HG03520 (cell line): ENCODE data around the gene ARHGAP32.
"Not testable (repeated sequence)": the region's sequence is repeated elsewhere in the genome, so short reads cannot be mapped to it uniquely, and the experiment has no call there.

Experiments
- ATAC-seq: cut with Tn5 transposase; IDR thresholded peaks from one replicate; pipeline ENCODE4 v1.9.1; 2021; ENCODE audit warnings: mild to moderate bottlenecking, moderate library complexity; ENCODE audit not compliant: unreplicated experiment

The ARHGAP32 gene

GRCh38 chr11:129204150-129204838 is 12.2 kb upstream of the ARHGAP32 start:
- ATAC-seq: no peak

DNA sequence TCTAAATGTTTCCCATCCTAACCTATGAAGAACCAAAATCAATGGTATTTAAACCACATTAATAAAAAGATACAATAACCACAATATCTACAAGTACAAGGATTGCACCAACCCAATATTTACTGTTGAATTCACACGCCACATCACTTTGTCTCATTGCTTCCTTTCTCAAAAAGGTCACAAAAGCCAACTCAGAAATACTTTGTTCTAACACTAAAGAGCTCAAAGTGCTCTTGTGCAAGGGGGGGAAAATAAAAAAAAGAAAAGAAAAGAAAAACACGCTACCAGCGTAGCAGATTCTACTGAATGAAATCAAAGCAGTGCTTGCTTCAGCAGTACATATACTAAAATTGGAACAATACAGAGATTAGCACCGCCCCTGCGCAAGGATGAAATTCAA is 10.5 kb upstream of the ARHGAP32 start:
- no peak for ATAC-seq

DNA sequence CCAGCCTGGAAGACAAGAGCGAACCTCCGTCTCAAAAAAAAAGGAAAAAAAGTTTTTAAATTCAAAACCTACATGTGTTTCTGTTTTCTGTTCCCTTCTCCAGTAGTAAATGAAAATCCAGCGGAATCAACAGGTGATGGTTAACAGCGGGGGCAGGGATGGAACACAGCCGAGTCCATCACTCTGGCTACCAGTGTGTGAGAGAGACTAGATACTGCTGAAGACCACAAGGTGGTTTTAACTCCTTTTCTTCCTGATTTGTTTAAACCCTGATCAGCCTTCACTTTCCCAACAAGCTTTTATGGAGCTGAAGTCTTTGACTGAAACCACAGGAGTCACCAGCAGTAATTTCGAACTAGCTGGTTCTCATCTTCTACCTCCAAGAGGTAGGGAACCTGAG is 3.6 kb upstream of the ARHGAP32 start:
- ATAC-seq: no peak

- ATAC-seq: no peak
These were observed 476 bp downstream of the ARHGAP32 start for GRCh38 chr11:129191649-129192048.

DNA sequence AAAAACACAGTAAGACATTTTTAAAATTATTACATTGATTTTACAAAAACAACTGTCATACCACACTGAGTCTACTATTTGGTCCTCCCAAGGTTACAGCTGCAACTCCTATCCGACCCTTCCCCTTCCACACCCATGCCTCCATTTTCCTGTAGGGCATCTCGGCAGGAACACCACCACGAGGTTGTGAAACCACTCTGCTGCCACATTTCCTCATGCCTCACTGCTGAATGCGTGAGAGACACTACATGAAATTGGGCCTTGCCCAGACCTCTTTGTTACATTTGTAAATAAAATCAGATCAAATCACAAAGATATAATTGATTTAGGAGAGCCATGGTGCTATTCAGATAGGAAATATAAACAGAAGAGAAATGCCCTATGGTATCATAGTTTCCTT is 2.0 kb downstream of the ARHGAP32 start:
- no peak for ATAC-seq

GRCh38 chr11:129189646-129190045 is 2.5 kb downstream of the ARHGAP32 start:
- ATAC-seq: no peak

- ATAC-seq: not testable (repeated sequence)
These were observed 7.0 kb downstream of the ARHGAP32 start for GRCh38 chr11:129185082-129185481.

DNA sequence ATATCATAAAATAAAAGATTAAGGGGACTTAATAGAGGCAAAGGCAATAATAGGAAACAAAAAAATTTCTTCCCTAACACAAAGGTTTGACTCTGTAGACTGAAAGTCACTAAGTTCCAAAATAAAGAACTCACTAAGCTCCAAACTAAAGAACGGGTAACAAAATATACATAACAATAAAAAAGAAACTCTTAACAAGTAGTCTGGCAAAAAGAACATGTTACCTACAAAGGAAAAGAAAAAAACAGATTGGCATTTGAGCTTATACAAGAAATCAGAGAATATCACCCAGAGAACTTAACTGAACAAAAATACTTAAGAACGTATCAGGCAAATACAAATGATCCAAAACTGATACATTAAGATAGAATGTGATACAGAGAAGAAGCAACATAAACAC is 7.5 kb downstream of the ARHGAP32 start:
- no peak for ATAC-seq

- no peak for ATAC-seq
These were observed 24.8 kb downstream of the ARHGAP32 start for GRCh38 chr11:129167315-129167714.

GRCh38 chr11:129163714-129164164 is 28.4 kb downstream of the ARHGAP32 start:
- no peak for ATAC-seq

DNA sequence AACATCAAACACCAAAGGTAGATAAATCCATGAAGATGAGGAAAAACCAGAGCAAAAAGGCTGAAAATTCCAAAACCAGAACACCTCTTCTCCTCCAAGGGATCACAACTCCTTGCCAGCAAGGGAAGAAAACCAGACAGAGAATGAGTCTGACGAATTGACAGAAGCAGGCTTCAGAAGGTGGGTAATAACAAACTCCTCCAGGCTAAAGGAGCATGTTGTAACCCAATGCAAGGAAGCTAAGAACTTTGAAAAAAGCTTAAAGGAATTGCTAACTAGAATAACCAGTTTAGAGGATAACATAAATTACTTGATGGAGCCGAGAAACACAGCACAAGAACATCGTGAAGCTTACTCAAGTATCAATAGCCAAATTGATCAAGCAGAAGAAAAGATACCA is 35.0 kb downstream of the ARHGAP32 start:
- not testable (repeated sequence) for ATAC-seq

DNA sequence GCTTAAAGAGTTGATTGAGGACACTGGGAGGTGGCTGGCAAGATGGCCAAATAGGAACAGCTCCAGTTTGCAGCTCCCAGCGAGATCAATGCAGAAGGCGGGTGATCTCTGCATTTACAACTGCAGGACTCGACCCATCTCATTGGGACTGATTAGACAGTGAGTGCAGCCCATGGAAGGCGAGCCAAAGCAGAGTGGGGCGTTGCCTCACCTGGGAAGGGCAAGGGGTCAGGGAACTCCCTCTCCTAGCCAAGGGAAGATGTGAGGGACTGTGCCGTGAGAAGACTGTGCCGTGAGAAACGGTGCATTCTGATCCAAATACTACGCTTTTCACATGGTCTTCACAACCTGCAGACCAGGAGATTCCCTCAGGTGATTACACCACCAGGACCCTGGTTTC is 36.4 kb downstream of the ARHGAP32 start:
- no peak for ATAC-seq

- no peak for ATAC-seq
These were observed 43.6 kb downstream of the ARHGAP32 start for GRCh38 chr11:129148487-129148886.

DNA sequence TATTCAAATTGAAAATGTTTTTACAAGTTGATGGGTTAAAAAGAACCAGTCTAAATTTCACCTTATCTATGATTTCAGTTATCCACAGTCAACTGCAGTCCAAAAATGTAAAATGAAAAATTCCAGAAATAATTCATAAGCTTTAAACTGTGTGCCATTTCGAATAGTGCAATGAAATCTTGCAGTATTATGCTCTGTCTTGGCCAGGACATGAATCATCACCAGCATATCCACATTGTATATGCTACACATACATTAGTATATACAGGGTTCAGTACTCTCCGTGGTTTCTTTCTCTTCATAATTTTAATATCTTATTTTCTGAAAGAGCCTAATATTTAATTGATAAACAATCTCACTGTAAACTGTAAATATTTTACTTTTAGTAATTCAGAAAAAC is 45.9 kb downstream of the ARHGAP32 start:
- ATAC-seq: no peak

DNA sequence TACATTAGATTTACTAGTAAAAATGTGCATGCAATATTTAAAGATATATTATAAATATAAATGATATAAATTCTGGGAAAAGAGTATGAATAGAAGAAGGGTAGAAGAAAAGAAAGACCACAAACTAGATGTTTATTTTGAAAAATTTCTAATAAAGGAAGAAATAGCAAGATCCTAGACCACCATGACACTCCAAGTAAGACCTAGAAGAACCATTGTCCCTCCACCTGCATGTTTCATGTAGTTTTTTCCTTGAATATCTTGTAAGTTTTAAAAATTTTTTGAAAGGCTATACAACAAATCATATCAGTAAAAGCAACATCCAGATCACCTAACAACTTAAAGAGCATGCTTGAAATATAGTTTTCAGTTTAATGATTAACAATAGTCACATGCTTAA is 46.8 kb downstream of the ARHGAP32 start:
- no peak for ATAC-seq

- ATAC-seq: no peak
These were observed 47.9 kb downstream of the ARHGAP32 start for GRCh38 chr11:129144256-129144655.

GRCh38 chr11:129143335-129143734 is 48.8 kb downstream of the ARHGAP32 start:
- ATAC-seq: no peak

DNA sequence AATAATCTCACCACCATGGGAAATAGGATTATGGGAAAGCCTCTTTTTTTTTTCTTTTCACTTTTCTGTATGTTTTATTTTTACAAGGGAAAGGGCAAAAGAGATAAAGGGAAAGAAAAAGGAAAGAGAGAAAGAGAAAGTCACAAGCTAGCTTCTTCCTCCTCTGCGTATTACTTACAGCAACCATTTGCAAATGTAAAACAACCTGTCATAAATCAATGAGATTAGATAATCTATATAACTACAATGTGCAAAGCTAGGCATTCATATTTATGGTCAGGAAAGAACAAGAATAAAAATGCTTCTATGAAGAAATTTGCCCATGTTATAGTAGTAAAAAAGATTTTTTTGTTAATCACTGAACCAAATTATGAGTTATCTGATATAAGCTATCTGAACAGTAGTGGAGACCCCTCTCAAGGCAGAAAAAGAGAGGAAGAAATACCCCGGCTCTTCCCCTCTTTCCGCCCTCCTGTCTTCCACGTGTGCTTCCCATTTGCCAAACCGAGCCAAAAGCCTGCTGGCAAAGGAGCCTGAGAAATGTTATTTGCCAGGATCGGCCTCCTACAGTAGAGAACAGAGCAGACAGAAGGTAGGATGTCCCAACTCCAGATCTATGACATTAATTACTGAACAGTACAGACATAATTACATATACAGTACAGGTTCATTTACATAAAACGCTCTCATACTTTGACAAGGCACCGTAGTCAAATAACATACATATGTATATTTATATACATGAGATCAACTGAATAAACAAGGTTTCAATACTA is 50.2 kb downstream of the ARHGAP32 start:
- no peak for ATAC-seq

GRCh38 chr11:129131316-129131715 is 60.8 kb downstream of the ARHGAP32 start:
- no peak for ATAC-seq

GRCh38 chr11:129128881-129129620 is 63.1 kb downstream of the ARHGAP32 start:
- ATAC-seq: not testable (repeated sequence)

GRCh38 chr11:129119036-129119435 is 73.1 kb downstream of the ARHGAP32 start:
- ATAC-seq: no peak
